Left lung (tissue), 10 donors: ENCODE results near the gene PTPA. TPM values are rescaled to one million over a fixed set of nuclear protein-coding genes. Genes with fewer than 3 reads are reported as not detected.

Experiments used
- ATAC-seq: fragments of 200-7000 bp; cut with Tn5 transposase; one replicate; pipeline ENCODE4 v1.9.1; 2020; ENCODE audit warnings: moderate library complexity
- DNase-seq, 4 donors: peaks; one replicate each; pipeline ENCODE4 v3.0.0-alpha.2; 2013 to 2020
- H3K27ac ChIP-seq, 2 donors: fragments of 200-600 bp; sonication (generic) in 1 of 2; one replicate each; pipeline versions ENCODE4 v1.5.0 to v1.8.0; 2020 to 2021
- H3K27me3 ChIP-seq, 2 donors: fragments of 200-600 bp; sonication (generic) in 1 of 2; one replicate each; pipeline versions ENCODE4 v1.5.0 to v1.8.0; 2020 to 2021
- H3K36me3 ChIP-seq, 2 donors: fragments of 200-600 bp; sonication (generic) in 1 of 2; one replicate each; pipeline versions ENCODE4 v1.5.0 to v1.8.0; 2020 to 2021
- H3K4me1 ChIP-seq, 2 donors: fragments of 200-600 bp; one replicate each; pipeline ENCODE4 v1.8.0; 2021
- H3K4me3 ChIP-seq, 2 donors: fragments of 200-600 bp; sonication (generic) in 1 of 2; one replicate each; pipeline versions ENCODE4 v1.5.0 to v1.8.0; 2020 to 2021; ENCODE audit warnings: mild to moderate bottlenecking in 1 of 2
- H3K9me3 ChIP-seq, 2 donors: fragments of 200-600 bp; sonication (generic) in 1 of 2; one replicate each; pipeline versions ENCODE4 v1.5.0 to v1.8.0; 2020 to 2021
- CTCF ChIP-seq, 2 donors: fragments of 200-600 bp; sonication (generic) in 1 of 2; IDR thresholded peaks; one replicate each; pipeline versions ENCODE4 v1.5.0 to v1.8.0; 2021; ENCODE audit warnings: antibody characterized with exemption in 2 of 2
- intact Hi-C, 2 donors: fragments of 100-400 bp; cut with DNase I; formaldehyde crosslinking; loops; one replicate each; pipeline versions ENCODE4 v1.11.2 to v1.14.2; 2022
- polyA plus RNA-seq, 6 donors: library from polyadenylated mRNA; unstranded; fragments of 120-200 nt; gene quantifications; one replicate each; pipeline ENCODE4 v1.2.1, GENCODE V29; 2013; ENCODE audit not compliant: insufficient read length in 6 of 6
- total RNA-seq, 2 donors: library from RNA; stranded (reverse); fragmentation: NEBNext Ultra II Directional; extraction: Animal tissue kit (Norgen Biotek cat#: 25700); gene quantifications; one replicate each; pipeline ENCODE4 v1.2.1, GENCODE V29; 2021
- donor health status: DM: no; HTN: yes; CAD: no.
- donor health status: DM: no; HTN: no; CAD: no.

PTPA gene
- total and polyA plus RNA-seq, 8 donors: 120 to 148 (median 140) TPM

- peaks cover 6 to 40% of the 10 kb centered on the region in 2 donors for H3K4me1 ChIP-seq
- peak; percentile 85 to 93 (median 89) for DNase-seq
- intact Hi-C loops: loop anchor here in 1 of 2 donors (5.0 to 10.0 kb wide), 2 partner anchors 307 to 440 kb away; no protein-coding TSS in a partner anchor
- peak; percentile 58 for ATAC-seq
- H3K36me3 ChIP-seq: no peaks in the 10 kb centered on the region
- TF ChIP-seq CTCF (IDR thresholded peaks at IDR 0.05): no peak
- peak overlapping the region; percentile 93 to 100 for H3K27ac ChIP-seq
- peaks cover 0 to 20% of the 10 kb centered on the region in 2 donors for H3K27me3 ChIP-seq
- H3K4me3 ChIP-seq: peak overlapping the region; percentile 87 to 93
- H3K9me3 ChIP-seq: no peaks in the 10 kb centered on the region
These were observed 63.7 kb downstream of the PTPA start for GRCh38 chr9:129174724-129175514.

- peak overlapping the region; percentile 93 to 100 for H3K27ac ChIP-seq
- no peaks in the 10 kb centered on the region for H3K9me3 ChIP-seq
- intact Hi-C loops: loop anchor here in 1 of 2 donors (5.0 to 10.0 kb wide), 2 partner anchors 307 to 439 kb away; no protein-coding TSS in a partner anchor
- ATAC-seq (no peak), DNase-seq (no peak)
- no peak for TF ChIP-seq CTCF (IDR thresholded peaks at IDR 0.05)
- peaks cover 0 to 20% of the 10 kb centered on the region in 2 donors for H3K27me3 ChIP-seq
- no peaks in the 10 kb centered on the region for H3K36me3 ChIP-seq
- H3K4me1 ChIP-seq: peaks cover 6 to 40% of the 10 kb centered on the region in 2 donors
- peak overlapping the region; percentile 87 to 93 for H3K4me3 ChIP-seq
These were observed 64.3 kb downstream of the PTPA start for GRCh38 chr9:129175515-129175824.

- H3K9me3 ChIP-seq: no peaks in the 10 kb centered on the region
- ATAC-seq (peak; percentile 66), DNase-seq (peak; percentile 93 to 97 (median 94))
- peaks cover 0 to 20% of the 10 kb centered on the region in 2 donors for H3K27me3 ChIP-seq
- intact Hi-C loops: loop anchor here in 1 of 2 donors (5.0 to 10.0 kb wide), 2 partner anchors 306 to 439 kb away; no protein-coding TSS in a partner anchor
- H3K36me3 ChIP-seq: no peaks in the 10 kb centered on the region
- H3K27ac ChIP-seq: peak overlapping the region; percentile 93 to 100
- peak overlapping the region; percentile 87 to 93 for H3K4me3 ChIP-seq
- no peak for TF ChIP-seq CTCF (IDR thresholded peaks at IDR 0.05)
- peaks cover 6 to 40% of the 10 kb centered on the region in 2 donors for H3K4me1 ChIP-seq
These were observed 64.8 kb downstream of the PTPA start for GRCh38 chr9:129175825-129176633.

DNA sequence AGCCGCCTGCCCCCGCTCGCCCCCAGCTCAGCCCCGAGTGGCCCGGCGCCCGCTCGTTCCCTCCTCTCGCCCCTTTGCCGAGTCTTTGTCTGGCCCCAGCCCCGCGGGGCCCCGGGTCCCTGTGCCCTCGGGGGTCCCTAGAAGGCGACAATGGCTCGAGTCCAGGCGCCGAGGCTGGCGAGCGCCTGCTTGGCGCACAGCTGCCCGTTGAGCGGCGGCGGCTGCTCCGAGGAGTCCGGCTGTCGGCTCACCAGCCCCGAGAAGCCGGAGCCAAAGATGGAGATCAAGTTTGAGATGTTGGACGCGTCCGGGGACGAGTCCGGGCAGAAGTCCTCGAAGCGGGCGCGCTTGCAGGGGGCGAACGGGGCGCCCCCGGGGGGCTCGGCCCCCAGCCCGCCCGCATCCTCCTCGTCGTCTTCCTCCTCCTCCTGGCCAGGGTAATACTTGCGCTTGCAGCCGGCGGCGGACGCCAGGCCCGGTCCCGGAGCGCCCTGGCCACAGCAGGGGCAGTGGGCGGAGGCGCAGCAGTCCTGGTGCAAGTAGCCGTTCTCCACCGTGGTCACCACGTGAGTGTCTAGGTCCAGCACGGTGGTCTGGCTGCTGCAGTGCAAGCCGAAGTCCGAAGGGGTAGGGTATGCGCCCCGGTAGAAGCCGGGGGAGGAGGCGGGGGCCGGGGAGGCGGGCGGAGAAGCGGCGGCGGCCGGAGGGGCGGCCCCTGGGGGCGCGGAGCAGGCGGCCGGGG lies 65.7 kb downstream of the PTPA start:
- intact Hi-C loops: loop anchor here in 1 of 2 donors (5.0 to 10.0 kb wide), 2 partner anchors 305 to 438 kb away; no protein-coding TSS in a partner anchor

More for the DNA sequence above, 65.7 kb downstream of the PTPA start:
- H3K4me3 ChIP-seq: peak overlapping the region; percentile 87 to 93
- peak in 2 of 4 donors; percentile 64 to 87 for DNase-seq
- H3K36me3 ChIP-seq: no peaks in the 10 kb centered on the region
- H3K27me3 ChIP-seq: peaks cover 0 to 20% of the 10 kb centered on the region in 2 donors
- TF ChIP-seq CTCF (IDR thresholded peaks at IDR 0.05): no peak
- H3K27ac ChIP-seq: peak overlapping the region; percentile 93 to 100
- no peak for ATAC-seq
- H3K9me3 ChIP-seq: no peaks in the 10 kb centered on the region
- H3K4me1 ChIP-seq: peaks cover 6 to 40% of the 10 kb centered on the region in 2 donors
